Progenitor cell of endocrine pancreas (in vitro differentiated cells): ENCODE measurements around the gene KLF9. TPM values are rescaled to one million over a fixed set of nuclear protein-coding genes. Genes with fewer than 3 reads are reported as not detected.

Source experiments
- DNase-seq: peaks from one replicate; pipeline ENCODE4 v3.0.0; 2021; ENCODE audit warnings: low spot score; ENCODE audit not compliant: unreplicated experiment
- H3K27ac Mint-ChIP-seq: 2 replicates; pipeline ENCODE4 v1.8.0; 2021; ENCODE audit warnings: mild to moderate bottlenecking, moderate library complexity, mixed read lengths
- H3K27me3 Mint-ChIP-seq: 2 replicates; pipeline ENCODE4 v1.8.0; 2021; ENCODE audit warnings: mixed read lengths
- H3K36me3 Mint-ChIP-seq: 2 replicates; pipeline ENCODE4 v1.8.0; 2022; ENCODE audit warnings: mixed read lengths; ENCODE audit not compliant: insufficient read depth
- H3K4me1 Mint-ChIP-seq: 2 replicates; pipeline ENCODE4 v1.8.0; 2021; ENCODE audit warnings: low read depth, mixed read lengths
- H3K4me3 Mint-ChIP-seq: 2 replicates; pipeline ENCODE4 v1.8.0; 2021; ENCODE audit warnings: low read depth, mild to moderate bottlenecking, moderate library complexity, mixed read lengths
- H3K9me3 Mint-ChIP-seq: 2 replicates; pipeline ENCODE4 v1.8.0; 2021; ENCODE audit warnings: low read depth, mixed read lengths
- CTCF ChIP-seq: fragments of 200-600 bp; sonication (generic); IDR thresholded peaks from one replicate; pipeline ENCODE4 v1.5.0; 2021; ENCODE audit warnings: antibody characterized with exemption, mild to moderate bottlenecking; ENCODE audit not compliant: unreplicated experiment
- total RNA-seq: library from RNA; stranded (reverse); gene quantifications from 2 replicates; pipeline ENCODE4 v1.2.1, GENCODE V29; 2021

Gene KLF9
- total RNA-seq, 1 donor from 2014 or later = 0.57 TPM

- no peak for DNase-seq
- no peak overlapping the region for H3K27ac Mint-ChIP-seq
- H3K4me3 Mint-ChIP-seq = no peak overlapping the region
Observed at GRCh38 chr9:70409800-70410199, 4.7 kb downstream of the KLF9 start.

GRCh38 chr9:70409280-70409679, 5.2 kb downstream of the KLF9 start:
- no peak for DNase-seq
- Mint-ChIP-seq H3K4me3 (no peak overlapping the region), H3K4me1 (peaks cover 8% of the 10 kb centered on the region)

More at GRCh38 chr9:70409800-70410199, 4.7 kb downstream of the KLF9 start:
- Mint-ChIP-seq H3K27me3 (peaks cover 57% of the 10 kb centered on the region), H3K4me1 (peaks cover 9% of the 10 kb centered on the region), H3K9me3 (no peaks in the 10 kb centered on the region), H3K36me3 (no peaks in the 10 kb centered on the region)
- no peak for TF ChIP-seq CTCF

GRCh38 chr9:70408393-70409040, 5.9 kb downstream of the KLF9 start:
- no peak overlapping the region for H3K27ac Mint-ChIP-seq
- H3K27me3 Mint-ChIP-seq = peaks cover 44% of the 10 kb centered on the region
- H3K4me3 Mint-ChIP-seq = no peak overlapping the region
- no peak for TF ChIP-seq CTCF
- H3K9me3 Mint-ChIP-seq = no peaks in the 10 kb centered on the region
- no peak for DNase-seq
- peaks cover 3% of the 10 kb centered on the region for H3K4me1 Mint-ChIP-seq
- no peaks in the 10 kb centered on the region for H3K36me3 Mint-ChIP-seq

More at GRCh38 chr9:70409280-70409679, 5.2 kb downstream of the KLF9 start:
- Mint-ChIP-seq H3K9me3 (no peaks in the 10 kb centered on the region), H3K36me3 (no peaks in the 10 kb centered on the region), H3K27ac (no peak overlapping the region), H3K27me3 (peaks cover 52% of the 10 kb centered on the region)
- no peak for TF ChIP-seq CTCF

GRCh38 chr9:70407081-70407503, 7.4 kb downstream of the KLF9 start:
- no peak for DNase-seq
- H3K36me3 Mint-ChIP-seq = no peaks in the 10 kb centered on the region
- no peaks in the 10 kb centered on the region for H3K9me3 Mint-ChIP-seq
- peaks cover 34% of the 10 kb centered on the region for H3K27me3 Mint-ChIP-seq
- H3K4me1 Mint-ChIP-seq = peaks cover 3% of the 10 kb centered on the region
- no peak overlapping the region for H3K4me3 Mint-ChIP-seq
- TF ChIP-seq CTCF = no peak
- H3K27ac Mint-ChIP-seq = no peak overlapping the region

- no peak for TF ChIP-seq CTCF
- no peak overlapping the region for H3K27ac Mint-ChIP-seq
- H3K27me3 Mint-ChIP-seq = peaks cover 28% of the 10 kb centered on the region
- H3K4me1 Mint-ChIP-seq = peaks cover 3% of the 10 kb centered on the region
- H3K36me3 Mint-ChIP-seq = no peaks in the 10 kb centered on the region
- no peak for DNase-seq
- no peak overlapping the region for H3K4me3 Mint-ChIP-seq
- H3K9me3 Mint-ChIP-seq = no peaks in the 10 kb centered on the region
Observed at GRCh38 chr9:70406434-70406862, 8.0 kb downstream of the KLF9 start.
